Loucy (cell line): Measurements from ENCODE around the gene ARHGAP24.

ENCODE experiments used
- H2AFZ ChIP-seq: fragments of 200-600 bp; sonication (generic); 2 replicates; pipeline ENCODE4 v1.6.0; 2016; ENCODE audit warnings: antibody characterized with exemption, mild to moderate bottlenecking, low read length, moderate library complexity
- H3F3A ChIP-seq: fragments of 200-600 bp; 2 replicates; pipeline ENCODE4 v1.6.0; 2016; ENCODE audit warnings: antibody characterized with exemption, low read depth, mild to moderate bottlenecking
- H3K27me3 ChIP-seq: fragments of 200-600 bp; sonication (generic); 2 replicates; pipeline ENCODE4 v1.6.1; 2014; ENCODE audit warnings: low read length, mild to moderate bottlenecking; ENCODE audit not compliant: insufficient read depth, poor library complexity, severe bottlenecking
- H3K36me3 ChIP-seq: fragments of 200-600 bp; sonication (generic); 2 replicates; pipeline ENCODE4 v1.6.1; 2016; ENCODE audit warnings: low read length; ENCODE audit not compliant: insufficient read depth
- H3K4me1 ChIP-seq: fragments of 200-600 bp; sonication (generic); 2 replicates; pipeline ENCODE4 v1.5.1; 2014; ENCODE audit warnings: low read length, mild to moderate bottlenecking; ENCODE audit not compliant: insufficient read depth, poor library complexity, severe bottlenecking
- H3K4me2 ChIP-seq: fragments of 200-600 bp; sonication (generic); 2 replicates; pipeline ENCODE4 v1.6.0; 2014; ENCODE audit warnings: antibody characterized with exemption, low read length, low read depth, mild to moderate bottlenecking; ENCODE audit not compliant: poor library complexity, severe bottlenecking
- H3K4me3 ChIP-seq: fragments of 200-600 bp; sonication (generic); 2 replicates; pipeline ENCODE4 v1.5.1; 2014; ENCODE audit warnings: low read length, mild to moderate bottlenecking, mixed read lengths; ENCODE audit not compliant: poor library complexity, severe bottlenecking
- H3K79me2 ChIP-seq: fragments of 200-600 bp; sonication (generic); 2 replicates; pipeline ENCODE4 v1.6.1; 2014; ENCODE audit warnings: low read length; ENCODE audit not compliant: insufficient read depth
- H3K9ac ChIP-seq: fragments of 200-600 bp; sonication (generic); 2 replicates; pipeline ENCODE4 v1.6.0; 2014; ENCODE audit warnings: mild to moderate bottlenecking, low read depth, low read length, moderate library complexity; ENCODE audit not compliant: poor library complexity, severe bottlenecking
- H3K9me2 ChIP-seq: fragments of 200-600 bp; sonication (generic); replicated peaks from 2 replicates; pipeline ENCODE4 v1.6.1; 2016; ENCODE audit warnings: low read depth, low read length, mixed read lengths
- H3K9me3 ChIP-seq: fragments of 200-600 bp; sonication (generic); 2 replicates; pipeline ENCODE4 v1.6.1; 2014; ENCODE audit warnings: mild to moderate bottlenecking, antibody characterized with exemption, low read length, low read depth; ENCODE audit not compliant: insufficient read depth
- H4K20me1 ChIP-seq: fragments of 200-600 bp; sonication (generic); 2 replicates; pipeline ENCODE4 v1.6.0; 2014; ENCODE audit warnings: antibody characterized with exemption, low read length, mild to moderate bottlenecking; ENCODE audit not compliant: insufficient read depth, poor library complexity, severe bottlenecking
- CTCF ChIP-seq: fragments of 200-600 bp; sonication (generic); conservative IDR thresholded peaks from 2 replicates; pipeline ENCODE4 v1.5.1; 2014; ENCODE audit warnings: mild to moderate bottlenecking, antibody characterized with exemption, low read length
- EZH2phosphoT487 ChIP-seq: fragments of 200-600 bp; IDR thresholded peaks from 2 replicates; pipeline ENCODE4 v1.6.1; 2018; ENCODE audit warnings: antibody characterized with exemption, mild to moderate bottlenecking, moderate library complexity, borderline replicate concordance

ARHGAP24 gene

GRCh38 chr4:85979276-85979675 lies 504.3 kb downstream of the ARHGAP24 start:
- Histone ChIP-seq H3K9ac (no peak overlapping the region), H4K20me1 (no peaks in the 10 kb centered on the region), H3K4me2 (no peak overlapping the region), H3K9me2 (no peaks in the 10 kb centered on the region), H3K36me3 (no peaks in the 10 kb centered on the region), H3K4me1 (peaks cover 4% of the 10 kb centered on the region), H3K27me3 (no peaks in the 10 kb centered on the region), H3K79me2 (no peaks in the 10 kb centered on the region), H3K4me3 (no peak overlapping the region), H3F3A (no peaks in the 10 kb centered on the region), H2AFZ (no peak overlapping the region), H3K9me3 (no peaks in the 10 kb centered on the region)
- TF ChIP-seq CTCF: no peak
- TF ChIP-seq EZH2phosphoT487: no peak

- no peaks in the 10 kb centered on the region for H3K9me3 ChIP-seq
- no peaks in the 10 kb centered on the region for H4K20me1 ChIP-seq
- H3K4me3 ChIP-seq: no peak overlapping the region
- no peak overlapping the region for H2AFZ ChIP-seq
- H3K9me2 ChIP-seq: no peaks in the 10 kb centered on the region
- H3K9ac ChIP-seq: no peak overlapping the region
- no peaks in the 10 kb centered on the region for H3K36me3 ChIP-seq
- H3K4me2 ChIP-seq: no peak overlapping the region
- H3K4me1 ChIP-seq: peaks cover 4% of the 10 kb centered on the region
- no peak for TF ChIP-seq CTCF
- no peak for TF ChIP-seq EZH2phosphoT487
- no peaks in the 10 kb centered on the region for H3K79me2 ChIP-seq
- no peaks in the 10 kb centered on the region for H3K27me3 ChIP-seq
- no peaks in the 10 kb centered on the region for H3F3A ChIP-seq
These were observed 511.3 kb downstream of the ARHGAP24 start for GRCh38 chr4:85986266-85986665.

GRCh38 chr4:85993641-85994040 lies 518.7 kb downstream of the ARHGAP24 start:
- peaks cover 20% of the 10 kb centered on the region for H3K4me1 ChIP-seq
- TF ChIP-seq CTCF (no peak), EZH2phosphoT487 (no peak)
- H2AFZ ChIP-seq: no peak overlapping the region
- no peaks in the 10 kb centered on the region for H3K36me3 ChIP-seq
- H3K9me2 ChIP-seq: no peaks in the 10 kb centered on the region
- no peak overlapping the region for H3K4me2 ChIP-seq
- no peaks in the 10 kb centered on the region for H3K79me2 ChIP-seq
- no peaks in the 10 kb centered on the region for H3K27me3 ChIP-seq
- H3K4me3 ChIP-seq: no peak overlapping the region
- no peaks in the 10 kb centered on the region for H3F3A ChIP-seq
- no peak overlapping the region for H3K9ac ChIP-seq
- no peaks in the 10 kb centered on the region for H3K9me3 ChIP-seq
- no peaks in the 10 kb centered on the region for H4K20me1 ChIP-seq
